Gastrocnemius medialis (tissue), 4 donors: ENCODE data around the gene TIMD4. TPM values are rescaled to one million over a fixed set of nuclear protein-coding genes. Genes with fewer than 3 reads are reported as not detected.
"Not testable (repeated sequence)": the region's sequence is repeated elsewhere in the genome, so short reads cannot be mapped to it uniquely, and the experiment has no call there.

ENCODE experiments used
- ATAC-seq, 2 donors: fragments of 150-250 bp; one replicate each; pipeline ENCODE4 v1.9.1; 2016
- DNase-seq, 2 donors: peaks; one replicate each; pipeline ENCODE4 v3.0.0-alpha.2; 2019
- H3K27ac ChIP-seq, 4 donors: fragments of 200-600 bp; sonication (generic); 1 replicate in 1 of 4; 2 replicates in 3 of 4; pipeline ENCODE4 v1.5.1; 2016 to 2018; ENCODE audit warnings: mild to moderate bottlenecking in 2 of 4, moderate library complexity in 1 of 4
- H3K27me3 ChIP-seq, 3 donors: fragments of 200-600 bp; sonication (generic) in 2 of 3; 1 replicate in 1 of 3; 2 replicates in 2 of 3; pipeline versions ENCODE4 v1.5.1 to v1.6.0; 2016 to 2019; ENCODE audit warnings: mild to moderate bottlenecking in 1 of 3, moderate library complexity in 1 of 3
- H3K36me3 ChIP-seq, 2 donors: fragments of 200-600 bp; sonication (generic) in 1 of 2; one replicate each; pipeline ENCODE4 v1.5.1; 2017 to 2018
- H3K4me1 ChIP-seq, 2 donors: fragments of 200-600 bp; sonication (generic) in 1 of 2; one replicate each; pipeline ENCODE4 v1.5.1; 2016 to 2017; ENCODE audit warnings: mild to moderate bottlenecking in 2 of 2
- H3K4me3 ChIP-seq, 4 donors: fragments of 200-600 bp; sonication (generic) in 3 of 4; 1 replicate in 1 of 4; 2 replicates in 3 of 4; pipeline ENCODE4 v1.5.1; 2016 to 2019; ENCODE audit warnings: mild to moderate bottlenecking in 2 of 4
- H3K9me3 ChIP-seq, 3 donors: fragments of 200-600 bp; sonication (generic) in 2 of 3; 1 replicate in 1 of 3; 2 replicates in 2 of 3; pipeline ENCODE4 v1.5.1; 2016 to 2019
- POLR2A ChIP-seq, 2 donors: fragments of 450-650 bp; IDR thresholded peaks; one replicate each; pipeline ENCODE4 v1.6.1; 2017; ENCODE audit warnings: antibody characterized with exemption in 2 of 2, mild to moderate bottlenecking in 2 of 2, moderate library complexity in 2 of 2
- in situ Hi-C, 4 donors: fragments of 200-750 bp; cut with MboI; loops; one replicate each; pipeline versions ENCODE4 v1.15.0 to v1.8.0; 2017; ENCODE audit warnings: low sequenced_read_pairs in 4 of 4
- intact Hi-C: fragments of 100-400 bp; cut with DNase I; formaldehyde crosslinking; loops from one replicate; pipeline ENCODE4 v1.15.1; 2023; ENCODE audit warnings: low total_unique reads
- total RNA-seq, 4 donors: library from RNA; depleted of rRNA; stranded (reverse); fragments of >200 nt; gene quantifications; one replicate each; pipeline versions ENCODE4 v1.1.0 to v1.2.3, GENCODE V29; 2016
- TF ChIP-seq, protein P1 (sequence below), 5 experiments: fragments of 450-650 bp in 3 of 5; fragments of 200-600 bp in 2 of 5; sonication (generic) in 2 of 5; IDR thresholded peaks in 4 of 5; conservative IDR thresholded peaks in 1 of 5; 1 replicate in 4 of 5; 2 replicates in 1 of 5; pipeline ENCODE4 v1.5.1; 2016 to 2019; ENCODE audit warnings: antibody characterized with exemption in 5 of 5, mild to moderate bottlenecking in 3 of 5, moderate library complexity in 3 of 5

The TIMD4 gene
- total RNA-seq, 4 donors from 2014 or later: not detected

DNA sequence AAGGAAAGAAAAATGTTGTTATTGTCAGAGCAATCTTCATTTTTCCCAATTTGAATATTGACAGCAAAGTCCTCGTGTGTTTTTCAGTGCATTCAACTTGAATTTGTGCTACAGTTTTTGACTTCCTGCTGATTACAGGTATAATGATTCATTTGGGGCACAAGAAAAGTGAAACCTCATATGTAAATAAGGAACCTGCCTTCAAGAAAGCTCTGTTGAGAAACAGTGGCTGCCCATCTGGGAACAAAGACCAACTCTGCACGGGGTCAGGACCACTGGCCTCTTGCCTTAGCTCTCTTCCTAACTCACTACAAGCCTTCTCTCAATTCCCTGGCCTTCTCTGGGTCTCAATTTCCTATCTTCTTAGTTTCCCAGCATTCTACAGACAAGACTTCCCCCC, 21.0 kb downstream of the TIMD4 start:
- Histone ChIP-seq H3K4me1 (no peaks in the 10 kb centered on the region), H3K9me3 (no peaks in the 10 kb centered on the region), H3K27me3 (no peaks in the 10 kb centered on the region), H3K4me3 (no peak overlapping the region), H3K27ac (no peak overlapping the region), H3K36me3 (no peaks in the 10 kb centered on the region)
- TF ChIP-seq, protein P1, sequence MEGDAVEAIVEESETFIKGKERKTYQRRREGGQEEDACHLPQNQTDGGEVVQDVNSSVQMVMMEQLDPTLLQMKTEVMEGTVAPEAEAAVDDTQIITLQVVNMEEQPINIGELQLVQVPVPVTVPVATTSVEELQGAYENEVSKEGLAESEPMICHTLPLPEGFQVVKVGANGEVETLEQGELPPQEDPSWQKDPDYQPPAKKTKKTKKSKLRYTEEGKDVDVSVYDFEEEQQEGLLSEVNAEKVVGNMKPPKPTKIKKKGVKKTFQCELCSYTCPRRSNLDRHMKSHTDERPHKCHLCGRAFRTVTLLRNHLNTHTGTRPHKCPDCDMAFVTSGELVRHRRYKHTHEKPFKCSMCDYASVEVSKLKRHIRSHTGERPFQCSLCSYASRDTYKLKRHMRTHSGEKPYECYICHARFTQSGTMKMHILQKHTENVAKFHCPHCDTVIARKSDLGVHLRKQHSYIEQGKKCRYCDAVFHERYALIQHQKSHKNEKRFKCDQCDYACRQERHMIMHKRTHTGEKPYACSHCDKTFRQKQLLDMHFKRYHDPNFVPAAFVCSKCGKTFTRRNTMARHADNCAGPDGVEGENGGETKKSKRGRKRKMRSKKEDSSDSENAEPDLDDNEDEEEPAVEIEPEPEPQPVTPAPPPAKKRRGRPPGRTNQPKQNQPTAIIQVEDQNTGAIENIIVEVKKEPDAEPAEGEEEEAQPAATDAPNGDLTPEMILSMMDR (IDR thresholded peaks at IDR 0.05 in 4 of 5, conservative IDR thresholded peaks at IDR 0.05 in 1 of 5): no peak
- intact Hi-C loops: no loop called here
- DNase-seq: no peak
- ATAC-seq: no peak
- in situ Hi-C loops: no loop called here

DNA sequence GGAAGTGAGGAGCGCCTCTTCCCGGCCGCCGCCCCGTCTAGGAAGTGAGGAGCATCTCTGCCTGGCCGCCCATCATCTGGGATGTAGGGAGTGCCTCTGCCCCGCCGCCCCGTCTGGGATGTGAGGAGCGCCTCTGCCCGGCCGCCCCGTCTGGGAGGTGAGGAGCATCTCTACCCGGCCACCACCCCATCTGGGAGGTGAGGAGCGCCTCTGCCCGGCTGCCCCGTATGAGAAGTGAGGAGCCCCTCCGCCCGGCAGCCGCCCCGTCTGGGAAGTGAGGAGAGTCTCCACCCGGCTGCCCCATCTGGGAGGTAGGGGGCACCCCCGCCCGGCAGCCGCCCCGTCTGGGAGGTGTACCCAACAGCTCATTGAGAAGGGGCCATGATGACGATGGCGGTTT, 22.6 kb downstream of the TIMD4 start:
- DNase-seq, ATAC-seq, intact Hi-C loops, H3K4me1 ChIP-seq, H3K27me3 ChIP-seq, in situ Hi-C loops, H3K36me3 ChIP-seq, H3K9me3 ChIP-seq, H3K4me3 ChIP-seq, H3K27ac ChIP-seq: not testable (repeated sequence)

DNA sequence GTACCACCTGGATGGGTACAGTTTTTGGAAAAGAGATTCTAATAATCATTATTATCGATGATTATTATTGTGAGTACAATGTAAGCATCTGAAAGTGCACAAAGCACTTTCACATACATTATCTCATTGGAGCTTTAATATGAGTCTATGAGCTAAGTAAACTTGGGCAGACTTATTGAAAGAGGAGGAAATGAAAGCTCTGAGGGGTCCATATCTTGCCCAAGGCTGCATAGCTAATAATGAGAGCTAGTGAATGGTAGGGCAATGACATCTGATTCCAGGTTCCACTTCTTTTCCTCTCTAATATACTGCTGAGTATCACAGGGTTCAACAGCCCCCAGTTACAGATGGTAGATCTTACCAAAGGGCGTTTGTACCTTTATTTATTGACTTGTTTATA, 26.1 kb downstream of the TIMD4 start:
- ATAC-seq (no peak), DNase-seq (no peak)
- in situ Hi-C loops: no loop called here
- TF ChIP-seq, protein P1 (IDR thresholded peaks at IDR 0.05 in 4 of 5, conservative IDR thresholded peaks at IDR 0.05 in 1 of 5): no peak
- no peak for TF ChIP-seq POLR2A (IDR thresholded peaks at IDR 0.05)
- Histone ChIP-seq H3K9me3 (no peaks in the 10 kb centered on the region), H3K4me3 (no peak overlapping the region), H3K4me1 (no peaks in the 10 kb centered on the region), H3K27me3 (no peaks in the 10 kb centered on the region), H3K27ac (no peak overlapping the region), H3K36me3 (no peaks in the 10 kb centered on the region)
- intact Hi-C loops: no loop called here

DNA sequence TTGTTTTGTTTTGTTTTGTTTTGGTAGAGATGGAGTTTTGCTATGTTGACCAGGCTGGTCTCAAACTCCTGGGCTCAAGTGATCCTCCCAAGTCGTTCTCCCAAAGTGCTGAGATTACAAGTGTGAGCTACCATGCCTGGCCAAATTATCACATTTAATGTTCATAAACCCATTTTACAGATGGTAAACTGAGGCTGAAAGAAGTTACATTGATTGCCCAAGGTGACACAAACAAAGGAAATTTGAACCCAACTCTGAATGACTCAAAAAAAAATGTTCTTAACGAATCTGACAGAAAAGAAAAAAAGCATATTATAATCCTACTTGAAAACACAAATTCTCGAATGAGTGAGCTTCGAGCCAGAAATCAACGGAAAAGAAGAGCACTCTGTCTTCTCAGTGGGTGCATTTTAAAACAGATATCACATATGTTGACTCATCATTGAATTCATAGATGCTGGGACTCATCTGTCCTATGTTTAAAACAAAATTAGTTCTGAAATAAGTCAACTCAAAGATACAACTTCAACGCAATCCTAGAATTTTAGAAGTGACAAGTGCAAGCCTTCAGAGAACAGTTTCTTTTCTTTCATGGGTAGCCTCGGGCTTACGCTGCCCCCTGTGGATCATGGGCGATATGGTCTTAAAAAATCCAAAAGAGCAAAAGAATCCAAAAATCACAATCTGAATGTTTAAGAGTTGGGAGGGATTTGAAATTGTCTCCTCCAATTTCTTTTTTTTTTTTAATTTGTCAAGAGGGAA, 28.4 kb downstream of the TIMD4 start:
- ATAC-seq (no peak), DNase-seq (no peak)
- Histone ChIP-seq H3K4me3 (no peak overlapping the region), H3K27me3 (no peaks in the 10 kb centered on the region), H3K9me3 (no peaks in the 10 kb centered on the region), H3K36me3 (no peaks in the 10 kb centered on the region), H3K27ac (no peak overlapping the region), H3K4me1 (no peaks in the 10 kb centered on the region)
- in situ Hi-C loops: no loop called here
- TF ChIP-seq, protein P1 (IDR thresholded peaks at IDR 0.05 in 4 of 5, conservative IDR thresholded peaks at IDR 0.05 in 1 of 5): peak in 3 of 5 experiments; percentile 14 to 36 (median 25)
- no peak for TF ChIP-seq POLR2A (IDR thresholded peaks at IDR 0.05)
- intact Hi-C loops: no loop called here

DNA sequence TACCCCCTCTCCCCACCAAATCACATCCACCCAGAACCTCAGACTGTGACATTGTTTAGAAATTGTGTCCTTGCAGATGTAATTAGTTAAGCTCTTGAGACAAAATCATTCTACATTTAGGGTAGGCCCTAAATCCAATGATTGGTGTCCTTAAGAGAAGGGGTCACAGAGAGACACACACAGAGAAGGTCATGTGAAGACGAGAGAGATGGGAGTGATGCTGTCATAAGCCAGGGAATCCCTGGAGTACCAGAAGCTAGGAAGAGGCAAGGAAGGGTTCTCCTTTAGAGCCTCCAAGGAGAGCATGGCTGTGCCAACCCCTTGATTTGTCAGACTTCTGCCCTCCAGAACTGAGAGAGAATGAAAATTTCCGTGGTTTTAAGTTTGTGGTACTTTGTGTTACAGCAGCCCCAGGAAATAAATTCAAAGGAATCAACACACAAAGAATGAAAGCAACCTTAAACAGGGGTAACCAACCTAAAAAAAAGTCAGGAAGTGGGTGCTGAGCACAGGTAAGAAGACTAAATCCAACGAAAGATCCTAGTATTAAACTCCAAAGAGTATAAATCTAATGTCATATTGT, 33.6 kb downstream of the TIMD4 start:
- DNase-seq: no peak
- H3K4me1 ChIP-seq: no peaks in the 10 kb centered on the region

More for the DNA sequence above, 33.6 kb downstream of the TIMD4 start:
- in situ Hi-C loops (no loop called here), intact Hi-C loops (no loop called here)
- no peak for ATAC-seq
- no peaks in the 10 kb centered on the region for H3K27me3 ChIP-seq
- H3K4me3 ChIP-seq: no peak overlapping the region
- TF ChIP-seq, protein P1 (IDR thresholded peaks at IDR 0.05 in 4 of 5, conservative IDR thresholded peaks at IDR 0.05 in 1 of 5): no peak
- no peak for TF ChIP-seq POLR2A (IDR thresholded peaks at IDR 0.05)
- H3K36me3 ChIP-seq: no peaks in the 10 kb centered on the region
- no peaks in the 10 kb centered on the region for H3K9me3 ChIP-seq
- no peak overlapping the region for H3K27ac ChIP-seq
